Measurements from ENCODE around the gene NR1D1.
A peak's percentile ranks its signal among the peaks of the same experiment; 100 is the strongest.

NR1D1 gene

DNA sequence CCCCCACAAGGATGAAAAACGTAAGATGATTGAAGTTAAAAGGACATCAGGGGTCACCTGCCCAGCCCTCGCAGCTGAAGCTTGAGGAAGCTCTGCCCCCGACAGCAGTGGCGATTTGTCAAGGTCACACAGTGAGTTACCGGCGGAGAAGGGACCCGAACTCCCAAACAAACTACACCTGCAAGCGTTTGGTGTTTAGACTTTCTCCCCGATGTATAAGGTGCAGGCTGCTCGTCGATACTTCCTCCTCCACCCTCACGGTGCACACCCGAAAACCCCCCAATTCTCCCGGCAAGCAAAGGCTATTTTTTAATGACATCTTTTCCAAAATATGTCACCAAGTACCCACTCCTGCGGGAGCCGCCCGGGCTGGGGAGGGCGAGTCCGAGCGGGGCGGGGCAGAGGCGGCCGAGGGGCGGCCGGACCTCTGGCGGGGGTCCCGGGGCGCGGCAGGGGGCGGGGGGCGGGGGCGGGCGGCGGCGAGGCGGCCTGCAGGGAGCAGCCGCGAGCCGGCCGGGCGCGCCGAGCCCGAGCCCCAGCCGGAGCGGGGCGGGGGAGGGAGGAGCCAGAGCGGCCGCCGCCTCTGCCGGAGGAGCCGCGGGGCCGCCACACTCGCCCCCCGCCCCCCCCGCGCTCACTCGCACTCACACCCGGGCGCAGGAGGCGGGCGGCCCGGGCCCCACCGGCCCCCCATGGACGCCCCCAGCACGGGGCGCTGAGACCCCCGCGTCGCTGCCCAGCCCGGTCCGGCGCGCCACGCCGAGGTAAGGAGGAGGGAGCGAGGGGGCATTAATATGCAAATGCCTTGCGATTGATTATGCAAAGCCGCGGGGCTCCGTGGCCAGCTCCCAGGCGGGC is 37.8 kb downstream of the NR1D1 start, which contains the start of gene THRA:
THRA (plus strand) TSS at position 637 of the 858 bp plus-strand sequence. CDS start 11,524 bp downstream, outside the sequence.
- DNase-seq, result peak; percentile 77

DNA sequence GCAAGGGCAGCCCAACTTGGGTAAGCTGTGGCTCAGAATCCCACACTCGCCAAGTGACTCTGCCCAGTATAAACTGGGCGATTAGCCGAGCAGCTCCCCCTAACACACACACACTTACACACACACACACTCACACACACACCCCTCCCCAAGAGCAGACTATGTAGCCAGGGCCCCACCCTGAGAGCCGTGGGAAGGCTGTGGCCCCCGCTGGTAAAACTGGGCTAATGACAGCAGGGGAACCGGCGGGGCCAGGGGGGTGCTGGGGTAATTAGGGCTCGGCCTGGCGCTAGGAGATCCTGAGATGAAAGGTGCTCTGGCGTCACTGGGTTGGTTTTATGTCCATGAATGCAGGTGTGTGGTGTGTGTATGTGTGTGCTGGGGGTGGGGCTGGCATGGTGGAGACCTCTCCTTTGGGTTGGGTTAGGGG is 38.8 kb downstream of the NR1D1 start:
- no peak for DNase-seq

DNA sequence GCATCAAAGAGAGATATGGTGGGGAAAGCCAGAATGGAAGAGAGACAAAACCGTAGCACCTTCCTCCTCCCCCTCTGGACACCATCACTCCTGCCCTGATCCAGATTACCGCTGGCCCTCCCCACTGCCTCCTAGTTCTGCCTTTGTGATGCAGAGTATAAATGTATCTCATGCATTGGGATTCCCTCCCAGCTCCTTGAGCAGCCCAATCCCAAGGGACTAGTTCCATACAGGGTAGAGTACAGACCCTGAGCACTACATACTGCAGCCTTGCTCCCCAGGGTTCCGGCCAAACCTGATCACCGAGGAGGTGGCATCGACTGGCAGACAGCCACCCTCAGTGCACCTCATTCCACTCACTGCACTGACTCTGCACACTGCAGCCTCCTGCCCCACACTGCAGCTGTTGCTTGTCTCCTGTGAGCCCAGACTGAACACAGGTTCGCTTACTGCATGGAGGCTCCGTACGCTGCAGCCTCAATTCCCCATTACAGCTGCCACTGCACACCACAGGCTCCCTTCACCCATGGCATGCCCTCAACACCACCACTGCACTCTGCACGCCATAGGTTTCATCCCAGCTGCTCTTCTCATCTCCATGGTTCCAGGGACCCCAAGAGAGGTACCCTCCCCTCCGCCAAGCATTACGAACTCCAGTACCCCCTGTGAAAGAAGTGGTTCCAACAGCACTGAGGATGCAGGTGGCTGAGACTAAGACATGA is 39.3 kb downstream of the NR1D1 start:
- DNase-seq, result no peak

DNA sequence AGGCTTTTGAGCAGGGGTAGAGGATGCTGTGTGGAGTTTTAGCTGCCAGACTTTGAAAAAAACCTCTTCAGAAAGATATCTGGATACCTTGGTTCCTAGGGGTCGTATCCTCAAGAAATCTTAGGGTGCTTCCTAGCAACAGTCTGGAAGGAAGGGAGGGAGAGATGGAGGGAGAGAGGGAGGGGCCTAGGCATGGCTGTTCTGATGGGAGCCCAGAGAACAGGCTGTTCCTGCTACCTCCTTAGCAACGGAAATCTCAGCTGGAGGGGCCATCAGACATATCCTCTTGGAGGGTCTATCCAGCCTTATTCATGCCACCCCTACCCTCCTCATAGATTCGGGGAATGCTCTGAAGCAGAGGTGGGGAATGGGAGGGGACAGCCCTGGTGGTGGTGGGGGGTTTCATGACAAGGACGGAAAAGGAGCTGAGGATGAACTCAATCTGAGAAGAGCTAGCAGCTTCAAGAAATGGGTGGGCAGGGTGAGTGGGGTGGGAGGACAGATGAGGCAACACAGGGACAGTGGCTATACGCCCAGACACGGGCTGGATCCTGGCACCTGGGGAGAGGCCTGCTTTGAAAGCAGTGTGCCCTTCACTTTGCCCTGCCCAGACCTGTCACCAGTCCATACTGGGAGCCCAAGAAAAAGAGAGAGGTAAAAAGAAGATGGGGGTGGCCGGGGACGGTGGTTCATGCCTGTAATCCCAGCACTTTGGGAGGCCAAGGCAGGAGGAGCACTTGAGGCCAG is 40.5 kb downstream of the NR1D1 start:
- no peak for DNase-seq

DNA sequence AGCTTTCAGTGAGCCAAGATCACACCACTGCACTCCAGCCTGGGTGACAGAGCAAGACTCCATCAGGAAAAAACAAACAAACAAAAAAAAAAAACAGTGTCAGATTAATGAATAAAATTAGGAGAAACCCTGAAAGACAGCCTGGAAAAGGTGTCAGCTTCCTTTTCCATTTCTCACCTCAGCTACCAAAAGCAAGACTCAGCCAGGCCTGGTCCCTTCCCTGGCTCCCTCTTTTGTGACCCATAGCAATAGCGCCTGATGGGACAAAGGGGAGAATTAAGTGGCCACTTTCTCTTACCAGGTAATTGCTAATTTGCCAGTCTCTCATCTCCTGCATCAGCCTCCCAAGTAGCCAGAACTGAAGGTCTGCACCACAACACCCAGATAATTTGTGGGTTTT is 41.5 kb downstream of the NR1D1 start:
- DNase-seq, result no peak

DNA sequence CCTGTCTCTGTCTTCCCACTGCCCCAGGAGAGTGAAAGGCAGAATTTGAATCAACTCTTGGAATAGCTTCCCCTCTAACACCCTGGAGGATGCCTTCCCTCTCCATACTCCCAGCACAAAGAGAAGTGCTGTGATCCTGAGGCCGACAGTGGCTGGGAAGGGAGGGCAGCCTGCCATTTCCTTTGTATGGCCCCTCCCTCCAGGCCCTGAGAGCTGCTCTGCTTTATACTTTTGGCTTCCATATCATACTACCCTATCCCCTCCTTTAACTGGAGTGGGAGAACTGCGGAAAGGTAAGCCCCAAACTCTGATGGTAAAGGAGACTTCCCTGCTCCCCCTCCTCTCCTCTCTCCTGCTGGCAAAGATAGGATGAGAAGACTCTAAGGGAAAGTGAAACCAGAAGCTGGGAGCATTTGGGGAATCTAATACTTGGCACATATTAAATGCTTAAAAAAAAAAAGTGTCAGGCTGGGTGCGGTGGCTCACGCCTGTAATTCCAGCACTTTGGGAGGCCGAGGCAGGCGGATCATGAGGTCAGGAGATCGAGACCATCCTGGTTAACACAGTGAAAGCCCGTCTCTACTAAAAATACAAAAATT is 42.1 kb downstream of the NR1D1 start:
- DNase-seq, result no peak

DNA sequence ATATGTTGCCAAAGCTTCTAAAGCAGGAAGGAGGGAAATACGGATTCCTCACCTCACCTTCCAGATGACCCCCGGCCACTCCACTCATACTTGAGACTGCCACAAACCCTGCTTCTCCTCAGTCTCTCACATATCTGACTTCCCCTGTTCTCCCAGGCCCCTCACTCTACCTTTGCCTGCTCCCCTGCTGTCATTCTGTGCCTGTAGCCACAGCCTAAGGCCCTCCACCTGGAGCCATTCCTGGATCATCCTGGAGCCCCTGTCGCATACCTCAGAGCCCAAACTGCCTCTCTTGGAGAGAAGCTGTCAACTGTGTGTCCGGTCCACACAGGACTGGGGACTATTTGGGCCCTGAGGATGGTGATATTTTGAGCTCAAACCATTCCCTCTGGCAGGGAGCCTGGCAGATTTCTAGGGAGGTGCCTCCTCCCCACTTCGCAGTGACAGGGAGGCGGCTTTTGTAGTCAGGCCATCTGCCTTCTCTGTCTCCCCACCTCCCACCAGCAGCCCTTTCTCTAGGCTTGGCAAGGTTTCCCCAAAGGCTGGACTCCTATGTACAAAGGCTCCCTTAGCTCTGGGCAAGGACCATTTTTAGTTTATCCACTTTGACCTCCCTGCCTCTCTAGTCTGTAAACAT is 43.9 kb downstream of the NR1D1 start:
- no peak for DNase-seq

Data from left hindlimb (tissue), 1 donor.